Stimulated activated CD4-positive, alpha-beta T cell treated with anti-CD3 and anti-CD28 coated beads, Interleukin-12 subunit alpha, Interleukin-12 subunit beta, amount 100 ng/mL, for 48 hours (primary cell): ENCODE measurements around the gene HOXC9.

Experiments
- DNase-seq, 3 donors: peaks; one replicate each; pipeline ENCODE4 v3.0.0-alpha.2; 2020; ENCODE audit warnings: low read depth in 2 of 3, low spot score in 1 of 3

The HOXC9 gene

DNA sequence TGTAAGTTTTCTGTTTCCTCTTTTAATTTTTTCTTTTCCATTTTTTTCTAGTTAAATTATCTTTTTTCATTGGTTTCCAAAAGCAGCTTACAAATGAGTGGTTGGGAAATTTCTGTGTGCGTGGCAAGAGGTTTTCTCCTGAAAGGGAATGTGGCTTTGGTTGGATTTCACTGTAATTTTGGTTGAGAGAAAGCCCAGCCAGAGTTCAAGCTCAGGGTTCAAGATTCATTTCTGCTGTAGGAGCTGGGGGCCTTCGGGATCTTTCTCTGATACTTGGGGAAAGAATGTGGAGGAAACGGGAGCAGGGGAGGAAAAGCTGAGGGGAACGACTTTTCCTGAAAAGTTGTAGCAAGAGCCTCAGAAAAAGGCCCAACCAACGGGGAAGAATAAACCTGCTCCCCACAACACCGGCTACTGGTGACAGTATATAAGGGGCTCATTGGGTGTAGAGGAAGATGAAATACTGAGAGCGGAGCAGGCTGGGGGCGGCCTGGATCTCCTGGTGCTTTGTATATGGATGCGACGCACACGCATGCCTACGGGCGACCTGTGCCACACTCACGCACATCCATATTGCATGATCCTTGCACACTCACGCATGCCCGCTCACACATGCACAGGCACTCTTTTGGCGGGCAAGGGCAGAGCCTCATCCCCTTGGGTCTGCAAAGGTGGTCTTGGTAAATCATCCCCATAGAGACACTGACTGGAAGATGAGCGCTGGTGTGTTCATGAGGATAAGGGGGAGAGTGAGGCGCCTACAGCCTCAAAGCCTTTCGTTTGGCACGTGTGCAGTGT, 13.1 kb upstream of the HOXC9 start:
- no peak for DNase-seq

DNA sequence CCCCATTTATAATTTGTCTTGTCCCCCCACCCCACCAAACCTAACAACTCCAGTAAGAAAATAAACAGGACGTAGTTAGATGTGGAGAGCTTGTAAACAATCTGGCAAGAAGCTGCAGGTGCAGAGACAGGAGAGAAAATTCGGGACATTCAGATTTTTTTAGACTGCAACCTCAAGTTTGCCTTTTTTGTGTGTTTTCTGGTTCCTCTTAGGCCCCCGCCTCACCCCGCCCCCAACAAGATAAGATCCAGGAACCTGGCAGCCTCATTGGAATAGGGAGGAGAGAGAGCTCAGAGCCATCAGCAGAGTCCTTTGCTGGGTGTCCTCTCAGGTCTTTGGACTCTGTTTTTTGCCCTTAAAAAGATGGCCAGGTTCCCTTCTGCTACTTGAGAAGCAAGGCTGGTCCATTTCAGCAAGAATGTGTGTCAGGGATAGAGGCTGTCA, 12.2 kb upstream of the HOXC9 start:
- no peak for DNase-seq

DNA sequence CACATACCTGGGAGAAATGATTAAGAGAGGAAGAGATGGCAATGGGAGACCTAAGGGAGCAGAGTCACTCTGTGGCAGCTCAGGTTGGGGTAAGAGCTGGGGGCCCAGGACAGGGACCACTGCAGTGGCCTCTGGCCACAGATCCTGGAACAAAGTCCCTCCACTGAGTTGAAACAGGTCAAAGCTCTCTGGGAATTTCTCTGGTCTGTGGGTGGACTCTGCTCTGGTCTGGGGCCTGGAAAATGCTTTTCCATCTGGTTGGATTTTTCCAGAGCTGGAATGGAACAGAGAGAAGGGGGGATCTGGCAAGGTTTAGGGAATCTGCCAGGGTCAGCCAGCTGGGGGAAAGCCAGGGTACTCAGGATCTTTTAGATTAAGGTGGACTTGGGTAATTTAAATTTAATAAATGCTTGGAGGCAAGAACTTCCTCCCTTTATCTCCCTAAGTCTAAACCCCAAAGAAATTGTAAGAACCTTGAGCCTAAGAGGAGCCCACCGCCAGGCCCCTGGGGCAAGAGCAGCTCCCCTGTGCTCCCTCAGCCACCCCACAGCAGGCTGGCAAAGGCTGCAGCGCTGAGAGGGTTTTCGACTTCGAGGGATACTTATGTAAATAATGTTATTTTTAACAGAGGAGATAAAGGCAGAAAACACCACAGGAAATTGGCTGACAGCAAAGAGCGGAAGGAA, 11.3 kb upstream of the HOXC9 start:
- no peak for DNase-seq

DNA sequence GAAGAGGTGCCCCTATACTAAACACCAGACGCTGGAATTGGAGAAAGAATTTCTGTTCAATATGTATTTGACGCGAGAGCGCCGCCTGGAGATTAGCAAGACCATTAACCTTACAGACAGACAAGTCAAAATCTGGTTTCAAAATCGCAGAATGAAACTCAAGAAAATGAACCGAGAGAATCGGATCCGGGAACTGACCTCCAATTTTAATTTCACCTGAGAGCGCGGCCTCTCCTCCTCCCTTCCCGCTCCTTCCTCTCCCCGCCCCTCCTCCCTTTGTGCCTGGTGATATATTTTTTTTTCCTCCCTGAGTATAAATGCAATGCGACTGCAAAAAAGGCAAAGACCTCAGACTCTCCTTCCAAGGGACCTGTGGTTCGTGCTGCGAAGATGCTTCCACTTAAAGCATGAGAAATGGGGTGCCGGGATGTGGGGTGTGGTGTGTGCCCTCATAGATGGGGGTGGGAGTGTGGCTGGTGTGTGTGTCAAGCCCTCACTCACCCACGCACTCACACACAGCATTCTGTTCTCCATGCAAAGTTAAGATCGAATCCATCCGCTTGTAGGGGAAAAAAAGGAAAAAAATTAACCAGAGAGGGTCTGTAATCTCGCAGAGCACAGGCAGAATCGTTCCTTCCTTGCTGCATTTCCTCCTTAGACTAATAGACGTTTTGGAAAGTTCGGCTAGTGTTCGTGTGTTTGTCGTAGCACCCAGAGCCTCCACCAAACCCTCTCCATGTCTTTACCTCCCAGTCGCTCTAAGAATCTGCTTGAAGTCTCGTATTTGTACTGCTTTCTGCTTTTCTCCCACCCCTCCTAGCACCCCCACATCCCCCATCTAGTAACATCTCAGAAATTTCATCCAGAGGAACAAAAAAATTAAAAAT, 10.5 kb upstream of the HOXC9 start:
- no peak for DNase-seq

GRCh38 chr12:53990311-53991076, 9.5 kb upstream of the HOXC9 start:
- DNase-seq = no peak

- no peak for DNase-seq
Measured at GRCh38 chr12:53991077-53991460, 8.9 kb upstream of the HOXC9 start.

DNA sequence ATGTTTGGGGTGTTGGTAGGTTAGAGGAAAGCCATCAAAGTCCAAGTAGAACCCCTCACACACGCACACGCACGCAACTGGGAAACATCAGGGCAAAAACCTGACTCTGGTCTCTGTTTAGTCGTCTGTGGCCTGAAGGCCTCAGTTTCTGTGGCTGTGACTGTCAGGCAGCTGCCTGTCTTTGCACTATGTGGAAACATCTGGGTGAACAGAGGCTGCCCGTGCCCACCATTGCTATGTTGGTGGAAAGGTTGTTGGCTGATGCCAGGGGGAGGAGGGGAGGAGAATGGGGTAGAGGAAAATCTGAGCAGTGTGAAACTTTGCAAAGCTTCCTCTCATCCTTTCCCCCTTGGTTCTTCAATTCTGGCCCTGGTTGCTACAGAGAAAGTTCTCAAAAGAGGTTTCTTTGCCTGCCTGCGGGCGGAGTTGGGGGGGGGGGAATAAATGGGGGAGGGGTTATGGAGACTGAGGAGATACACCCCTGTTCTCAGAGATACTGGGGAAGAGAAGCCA, 7.5 kb upstream of the HOXC9 start:
- DNase-seq = no peak

DNA sequence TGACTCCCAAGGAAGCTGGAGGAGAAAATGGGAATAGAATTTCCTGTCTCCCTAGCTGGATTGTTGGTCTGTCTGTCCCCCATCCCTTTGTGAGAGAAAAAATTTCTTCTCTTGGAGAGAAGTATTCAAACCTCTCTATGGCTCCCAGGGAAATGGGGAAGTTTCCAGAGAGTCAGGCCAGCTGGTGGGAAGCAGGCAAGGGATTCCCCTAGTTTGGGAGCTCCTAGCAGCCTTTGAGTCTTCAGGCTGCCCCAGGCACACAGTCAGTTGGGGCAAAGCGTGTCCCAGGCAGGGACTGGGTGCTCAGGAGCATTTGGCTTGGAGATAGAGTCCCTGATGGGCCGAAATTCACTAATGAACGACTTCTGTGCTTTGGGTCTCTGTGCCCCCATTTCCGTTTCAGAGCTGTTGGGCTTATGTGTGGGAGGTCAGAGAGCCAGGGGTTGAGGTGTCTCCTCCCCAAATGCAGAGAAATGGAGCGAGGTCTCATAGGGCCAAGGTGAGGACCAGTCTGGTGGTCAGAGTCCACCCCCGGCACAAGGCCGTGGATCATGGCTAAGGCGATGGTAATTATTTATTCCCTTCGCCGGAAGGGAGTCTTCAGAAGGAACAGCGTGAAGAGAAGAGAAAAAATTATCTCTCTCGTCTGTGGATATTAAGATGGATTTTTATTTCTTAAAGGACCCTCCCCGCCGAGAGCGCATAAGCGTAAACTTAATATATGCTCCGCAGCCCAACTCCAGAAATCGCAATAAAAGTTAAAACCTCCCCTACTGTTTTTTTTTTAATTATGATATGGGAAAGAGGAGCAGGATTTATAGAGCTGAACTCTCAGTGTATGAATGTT, 6.6 kb upstream of the HOXC9 start:
- DNase-seq = no peak

DNA sequence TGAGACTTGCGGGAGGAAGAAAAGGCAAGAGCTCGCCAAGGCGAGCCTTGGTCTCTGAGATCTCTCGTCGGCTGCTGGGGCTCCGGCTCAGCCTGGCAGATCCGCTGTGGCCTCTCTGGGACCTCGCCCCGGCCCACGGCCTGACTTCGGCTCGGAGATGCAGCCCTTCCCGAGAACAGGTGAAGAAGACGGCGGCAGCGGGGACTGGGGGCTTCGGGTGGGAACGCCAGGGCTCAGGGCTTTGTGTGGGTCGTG, 6.0 kb upstream of the HOXC9 start:
- no peak for DNase-seq

DNA sequence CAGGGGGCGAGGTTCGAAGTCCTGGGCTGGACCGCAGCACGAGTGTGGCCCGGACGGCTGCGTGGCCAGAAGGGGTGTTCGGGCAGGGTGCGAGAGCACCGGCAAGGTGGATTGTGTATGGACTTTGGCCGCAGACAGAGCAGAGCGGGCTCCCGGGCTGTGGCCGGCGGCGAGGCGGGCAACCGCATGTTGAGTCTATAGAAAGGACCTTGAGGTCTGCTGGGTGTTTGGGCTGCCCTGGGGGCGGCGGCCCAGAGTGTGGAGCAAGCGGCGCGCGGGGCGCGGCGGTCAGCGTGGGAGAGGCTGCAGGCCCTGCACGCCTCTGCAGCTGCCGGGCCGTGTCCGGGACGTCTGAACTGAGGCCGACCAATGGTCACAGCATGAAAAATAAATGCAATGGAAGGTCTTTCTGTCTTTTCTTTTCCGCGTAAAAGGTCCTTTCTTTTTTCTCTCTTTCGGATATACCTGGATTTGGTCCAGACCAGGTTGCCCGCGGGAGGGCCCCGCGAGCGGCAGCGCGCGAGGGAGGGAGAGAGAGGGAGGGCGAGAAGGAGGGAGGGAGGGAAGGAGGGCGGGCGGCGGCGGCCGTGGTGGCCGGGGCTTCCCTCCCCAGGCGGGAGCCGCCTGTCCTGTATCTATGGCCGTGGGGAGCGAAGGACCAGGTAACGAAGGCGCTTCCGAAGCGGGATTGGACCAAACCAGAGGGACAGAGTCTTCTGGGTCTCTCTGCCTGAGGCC, 5.5 kb upstream of the HOXC9 start:
- DNase-seq = no peak

DNA sequence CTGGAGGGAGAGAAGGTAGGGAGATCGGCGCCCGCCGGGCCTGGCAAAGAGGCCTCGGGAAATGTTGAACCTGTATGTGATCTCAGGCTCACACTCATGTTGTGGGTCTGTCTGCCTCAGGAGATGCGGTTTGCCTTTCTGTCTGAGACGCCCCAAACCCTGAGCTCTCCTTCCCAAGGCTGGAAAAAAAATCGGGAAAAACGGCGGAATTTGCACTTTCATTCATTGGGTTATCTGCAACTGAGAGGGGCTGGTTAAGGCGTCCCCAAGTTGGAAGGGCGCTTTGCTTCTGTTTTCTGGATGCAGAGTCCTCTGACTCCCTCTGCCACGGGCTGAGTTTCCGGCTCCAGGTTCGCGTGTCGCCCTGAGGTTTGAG, 5.0 kb upstream of the HOXC9 start:
- DNase-seq = no peak

- no peak for DNase-seq
Measured at GRCh38 chr12:53995378-53996239, 4.4 kb upstream of the HOXC9 start.

- no peak for DNase-seq
Measured at GRCh38 chr12:53996240-53997203, 3.4 kb upstream of the HOXC9 start.

DNA sequence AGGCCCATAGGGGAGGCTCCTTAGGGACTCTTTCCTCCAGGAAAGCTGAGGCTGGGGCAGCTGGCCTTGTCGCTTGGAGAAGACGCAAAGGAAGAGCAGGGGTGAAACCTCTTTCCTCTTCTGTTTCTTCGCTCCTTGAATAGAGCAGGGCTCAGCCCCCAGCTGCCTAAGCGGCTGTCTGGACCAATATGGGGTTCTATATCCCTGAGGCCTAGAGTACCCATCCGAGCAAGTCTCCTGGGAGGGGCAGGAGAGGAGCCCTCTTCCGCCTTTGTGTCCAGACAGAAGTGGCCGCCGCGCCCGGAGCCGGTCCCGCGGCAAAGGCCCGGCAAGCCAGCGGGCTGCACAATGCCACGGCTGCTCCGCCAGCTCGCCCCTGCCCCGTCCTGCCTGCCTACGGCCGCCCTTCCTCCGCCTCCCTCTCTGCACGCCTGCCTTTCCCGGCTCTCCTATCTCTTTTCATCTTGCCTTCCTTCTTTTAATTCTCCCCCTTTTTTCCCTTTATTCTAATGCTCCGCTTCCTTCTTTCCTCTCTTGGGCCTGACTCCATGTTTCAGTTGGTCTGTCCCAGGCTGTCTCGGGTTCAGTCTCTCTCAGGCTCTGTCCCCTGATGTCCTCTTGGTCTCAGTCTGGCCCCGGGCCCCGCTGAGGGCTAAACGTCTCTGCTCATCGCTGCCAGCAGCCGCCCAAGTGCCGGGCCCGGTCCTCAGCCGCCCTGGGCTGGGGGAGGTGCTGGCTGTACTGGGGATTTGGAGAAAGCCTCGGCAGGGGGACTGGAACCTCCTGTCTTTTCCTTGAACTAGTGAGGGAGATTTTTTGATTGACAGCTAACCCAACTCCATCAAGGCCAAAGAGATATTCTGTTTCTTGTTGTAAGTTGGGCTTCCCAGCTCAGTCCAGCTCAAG, 2.5 kb upstream of the HOXC9 start:
- DNase-seq = no peak

DNA sequence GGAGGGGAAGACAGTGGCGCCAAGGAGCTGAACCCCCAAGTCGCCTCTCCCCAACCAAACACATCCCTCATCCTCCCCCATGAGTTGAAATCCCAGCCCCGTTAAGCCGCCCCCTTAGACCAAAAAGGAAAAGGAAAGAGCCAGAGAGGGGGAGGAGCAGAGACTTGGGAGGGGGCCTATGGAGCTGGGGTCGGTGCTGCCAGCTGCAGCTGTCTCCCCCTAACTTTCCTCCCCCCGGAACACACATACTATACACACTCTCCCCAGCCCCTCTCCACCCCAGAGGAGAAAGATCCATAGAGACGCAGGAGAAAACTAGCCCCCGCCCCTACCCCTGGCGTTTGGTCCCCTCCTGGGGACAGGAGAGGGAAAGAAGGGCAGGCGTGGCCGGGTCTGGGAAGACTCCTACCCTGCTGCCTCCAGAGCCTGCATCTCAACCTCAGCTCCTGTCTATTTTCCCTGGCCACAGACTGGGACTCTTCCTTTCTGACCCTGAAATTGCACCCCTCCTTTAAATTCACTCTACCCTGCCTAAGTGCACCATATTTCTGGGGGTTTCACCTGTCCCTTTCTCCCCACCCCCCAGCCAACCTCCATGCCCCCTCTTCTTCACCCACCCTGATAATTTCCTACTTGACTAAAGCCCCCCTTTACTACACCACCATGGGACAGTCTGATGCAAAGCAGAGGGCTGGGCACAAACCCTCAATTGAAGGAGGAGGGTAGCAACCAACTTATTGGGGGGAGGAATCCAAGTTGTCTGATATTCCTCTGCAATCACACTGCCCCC, 1.7 kb upstream of the HOXC9 start:
- DNase-seq = no peak

DNA sequence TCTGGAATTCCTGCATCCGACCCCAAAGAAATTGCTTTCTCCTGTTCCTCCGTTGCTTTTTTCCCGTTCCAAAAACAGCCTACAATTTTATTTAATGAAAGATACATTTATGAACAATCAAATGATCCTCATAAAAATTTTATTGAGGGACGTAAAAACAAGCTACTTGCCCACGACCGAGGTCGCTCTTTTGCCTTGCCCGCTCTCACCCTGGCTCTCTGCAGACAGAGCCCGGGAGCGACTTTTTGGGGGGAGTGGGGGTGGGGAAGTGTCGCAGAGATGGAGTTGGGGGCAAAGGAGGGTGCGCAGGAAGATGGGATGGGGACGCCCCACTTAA, 1.1 kb upstream of the HOXC9 start:
- no peak for DNase-seq
